ENCODE data around the gene PUM2.
"Not testable (repeated sequence)": the region's sequence is repeated elsewhere in the genome, so short reads cannot be mapped to it uniquely, and the experiment has no call there.

The PUM2 gene

DNA sequence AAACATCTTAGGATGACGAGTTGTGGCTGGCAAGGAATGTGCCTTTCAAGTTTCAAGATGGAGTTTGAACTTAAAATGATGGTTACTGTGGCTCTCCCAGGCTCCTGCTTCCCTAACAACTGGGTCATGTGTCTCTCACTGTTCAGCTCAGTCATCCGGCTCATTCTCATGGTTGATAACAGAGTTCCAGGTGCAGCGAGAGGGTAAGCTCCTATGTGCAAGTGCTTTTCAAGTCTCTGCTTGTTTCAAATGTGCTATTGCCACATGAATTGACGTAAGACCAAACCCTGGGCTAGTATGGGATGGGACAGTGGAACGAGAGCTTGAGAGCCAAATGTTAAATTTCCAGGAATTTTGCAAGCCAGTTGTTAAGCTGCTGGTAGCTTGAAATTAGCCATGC lies 19.5 kb upstream of the PUM2 start:
- Histone ChIP-seq H3K4me3 (no peak overlapping the region), H3K27ac (peak overlapping the region in 2 of 21 experiments; percentile 7 to 38)

DNA sequence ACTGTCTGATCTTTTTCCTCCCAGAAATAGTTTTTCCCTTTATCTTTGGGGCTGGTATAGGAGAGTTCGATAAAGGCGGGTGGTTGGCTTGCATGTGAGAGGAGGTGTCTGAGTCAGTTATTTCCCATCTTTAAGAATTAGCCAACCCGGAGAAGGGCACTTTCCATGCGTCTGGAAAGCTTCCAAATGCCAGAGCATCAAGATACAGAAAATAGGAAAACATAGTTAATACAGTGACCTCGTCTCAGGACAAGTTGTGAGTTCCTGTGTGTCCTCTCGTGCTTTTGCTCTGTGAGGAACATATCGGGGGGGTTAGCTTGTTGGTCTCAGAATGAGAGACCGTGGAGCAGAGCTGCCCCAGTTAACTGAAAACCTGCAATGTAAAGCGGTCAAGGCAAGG lies 18.7 kb upstream of the PUM2 start:
- no peak overlapping the region for H3K4me3 ChIP-seq
- H3K27ac ChIP-seq: peak overlapping the region in 3 of 21 experiments; percentile 5 to 71 (median 28)

- H3K4me3 ChIP-seq: no peak overlapping the region
- peak overlapping the region in 1 of 21 experiments; percentile 71 for H3K27ac ChIP-seq
Observed at GRCh38 chr2:20368706-20369105, 18.1 kb upstream of the PUM2 start.

DNA sequence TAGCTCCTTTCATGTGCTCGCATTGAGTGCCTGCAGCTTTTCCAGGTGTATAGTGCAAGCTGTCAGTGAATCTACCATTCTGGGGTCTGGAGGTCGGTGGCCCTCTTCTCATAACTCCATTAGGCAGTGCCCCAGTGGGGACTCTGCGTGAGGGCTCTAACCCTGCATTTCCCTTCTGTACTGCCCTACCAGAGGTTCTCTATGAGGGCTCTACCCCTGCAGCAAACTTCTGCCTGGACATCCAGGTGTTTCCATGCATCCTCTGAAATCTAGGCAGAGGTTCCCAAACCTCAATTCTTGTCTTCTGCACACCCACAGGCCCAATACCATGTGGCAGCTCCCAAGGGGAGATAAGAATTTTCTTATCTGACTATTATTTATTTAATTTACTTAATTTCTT lies 17.3 kb upstream of the PUM2 start:
- H3K27ac ChIP-seq: peak overlapping the region in 1 of 21 experiments; percentile 37
- not testable (repeated sequence) for H3K4me3 ChIP-seq

- peak overlapping the region in 12 of 21 experiments; percentile 3 to 63 (median 34) for H3K27ac ChIP-seq
Observed at GRCh38 chr2:20366672-20367116, 16.1 kb upstream of the PUM2 start.

GRCh38 chr2:20365249-20365817 lies 14.7 kb upstream of the PUM2 start:
- H3K4me3 ChIP-seq: no peak overlapping the region
- H3K27ac ChIP-seq: peak overlapping the region in 3 of 21 experiments; percentile 3 to 37 (median 6)

More at GRCh38 chr2:20366672-20367116, 16.1 kb upstream of the PUM2 start:
- H3K4me3 ChIP-seq: no peak overlapping the region

- Histone ChIP-seq H3K4me3 (no peak overlapping the region), H3K27ac (no peak overlapping the region)
Observed at GRCh38 chr2:20363578-20363977, 12.9 kb upstream of the PUM2 start.

DNA sequence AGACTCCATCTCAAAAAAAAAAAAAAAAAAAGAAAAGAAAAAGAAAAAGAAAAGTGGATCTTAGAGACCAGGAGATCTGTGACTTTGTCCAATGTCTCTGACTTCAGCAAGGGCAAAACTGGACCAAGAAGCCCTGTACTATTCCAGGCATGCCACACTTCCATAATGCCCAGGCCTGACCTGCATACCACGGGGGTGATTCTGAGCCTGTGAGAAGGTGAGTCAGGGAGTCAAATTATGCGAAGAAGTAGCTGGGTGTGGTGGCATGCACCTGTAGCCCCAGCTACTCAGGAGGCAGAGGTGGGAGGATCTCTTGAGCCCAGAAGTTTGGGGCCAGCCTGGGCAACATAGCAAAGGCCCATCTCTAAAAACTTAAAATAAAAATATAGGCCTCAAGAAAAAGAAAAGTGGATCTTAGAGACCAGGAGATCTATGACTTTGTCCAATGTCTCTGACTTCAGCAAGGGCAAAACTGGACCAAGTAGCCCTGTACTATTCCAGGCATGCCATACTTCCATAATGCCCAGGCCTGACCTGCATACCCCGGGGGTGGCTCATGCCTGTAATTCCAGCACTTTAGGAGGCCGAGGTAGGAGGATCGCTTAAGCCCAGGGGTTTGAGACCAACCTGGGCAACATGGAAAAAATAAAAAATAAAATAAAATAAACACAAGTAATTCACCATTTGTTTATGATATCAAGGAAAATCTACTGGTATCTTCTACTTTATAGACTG lies 12.2 kb upstream of the PUM2 start:
- H3K4me3 ChIP-seq: no peak overlapping the region
- no peak overlapping the region for H3K27ac ChIP-seq

GRCh38 chr2:20361893-20362292 lies 11.2 kb upstream of the PUM2 start:
- no peak overlapping the region for H3K27ac ChIP-seq
- H3K4me3 ChIP-seq: no peak overlapping the region

DNA sequence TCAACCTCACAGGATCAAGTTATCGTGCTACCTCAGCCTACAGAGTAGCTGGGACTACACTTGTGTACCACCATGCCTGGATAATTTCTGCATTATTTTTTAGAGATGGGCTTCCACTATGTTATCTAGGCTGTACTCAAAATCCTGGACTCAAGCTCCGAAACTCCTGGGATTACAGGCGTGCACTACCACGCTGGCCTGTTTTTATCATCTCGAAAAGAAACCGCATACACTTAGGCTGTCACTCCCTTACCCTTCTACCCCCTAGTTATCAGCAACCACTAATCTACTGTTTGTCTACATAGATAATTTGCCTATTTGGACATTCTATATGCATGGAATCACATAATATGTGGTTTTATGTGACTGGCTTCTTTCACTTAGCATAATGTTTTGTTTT lies 8.5 kb upstream of the PUM2 start:
- no peak overlapping the region for H3K27ac ChIP-seq
- H3K4me3 ChIP-seq: no peak overlapping the region

- H3K4me3 ChIP-seq: no peak overlapping the region
- H3K27ac ChIP-seq: peak overlapping the region in 3 of 21 experiments; percentile 7 to 37 (median 11)
Observed at GRCh38 chr2:20357638-20358389, 7.2 kb upstream of the PUM2 start.

GRCh38 chr2:20356042-20356441 lies 5.4 kb upstream of the PUM2 start:
- peak overlapping the region in 8 of 21 experiments; percentile 12 to 69 (median 54) for H3K27ac ChIP-seq
- no peak overlapping the region for H3K4me3 ChIP-seq

DNA sequence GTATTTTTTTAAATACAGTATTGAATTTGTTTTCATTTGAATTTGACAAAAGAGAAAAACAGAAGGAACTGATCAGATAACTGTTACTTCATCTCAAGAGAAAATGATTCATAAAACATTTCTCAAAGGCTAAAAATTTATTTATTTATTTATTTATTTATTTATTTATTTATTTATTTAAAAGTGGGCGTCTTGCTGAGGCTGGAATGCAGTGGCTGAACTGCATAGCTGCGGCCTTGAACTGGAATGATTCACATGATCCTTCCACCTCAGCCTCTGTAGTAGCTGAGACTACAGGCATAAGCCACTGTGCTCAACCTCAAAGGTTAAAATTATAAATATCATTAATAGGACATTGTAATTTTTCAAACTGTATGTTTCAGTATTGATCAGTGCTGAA lies 4.5 kb upstream of the PUM2 start:
- Histone ChIP-seq H3K27ac (peak overlapping the region in 2 of 21 experiments; percentile 50 to 69), H3K4me3 (no peak overlapping the region)

DNA sequence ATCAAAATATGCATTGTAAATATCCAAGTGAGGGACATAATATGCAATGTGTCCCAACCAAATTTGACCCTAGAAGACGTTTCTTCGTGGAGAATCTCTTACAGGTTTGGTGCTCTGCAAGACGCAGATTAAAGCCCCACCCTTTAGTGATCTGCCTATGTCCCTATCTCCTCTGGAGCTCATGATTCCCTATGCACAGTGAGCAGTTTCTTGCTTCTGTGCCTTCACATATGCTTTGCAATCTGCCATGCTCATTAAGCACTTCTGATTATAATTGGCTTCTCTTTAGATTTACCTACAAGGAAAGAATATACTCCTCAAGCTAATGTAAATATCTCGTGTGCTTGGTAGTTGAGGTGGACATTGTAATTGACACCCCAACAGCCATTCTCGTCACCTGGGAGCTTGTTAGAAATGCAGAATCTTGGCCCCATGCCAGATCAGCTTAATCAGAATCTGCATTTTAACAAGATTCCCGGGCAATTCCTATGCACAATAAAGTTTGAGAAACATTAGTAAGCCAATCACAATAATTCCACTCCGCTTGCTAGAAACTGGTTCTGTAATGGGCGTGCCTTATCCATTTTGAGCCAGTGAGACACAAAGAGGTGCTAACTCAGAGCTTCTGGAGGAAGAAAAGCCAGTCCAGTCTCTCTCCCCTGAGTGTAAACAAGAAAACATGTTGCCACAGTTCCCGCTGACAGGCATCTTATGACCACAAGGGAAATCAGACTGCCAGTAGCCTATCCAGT lies 2.8 kb upstream of the PUM2 start:
- no peak overlapping the region for H3K4me3 ChIP-seq
- peak overlapping the region in 14 of 21 experiments; percentile 18 to 98 (median 48) for H3K27ac ChIP-seq

DNA sequence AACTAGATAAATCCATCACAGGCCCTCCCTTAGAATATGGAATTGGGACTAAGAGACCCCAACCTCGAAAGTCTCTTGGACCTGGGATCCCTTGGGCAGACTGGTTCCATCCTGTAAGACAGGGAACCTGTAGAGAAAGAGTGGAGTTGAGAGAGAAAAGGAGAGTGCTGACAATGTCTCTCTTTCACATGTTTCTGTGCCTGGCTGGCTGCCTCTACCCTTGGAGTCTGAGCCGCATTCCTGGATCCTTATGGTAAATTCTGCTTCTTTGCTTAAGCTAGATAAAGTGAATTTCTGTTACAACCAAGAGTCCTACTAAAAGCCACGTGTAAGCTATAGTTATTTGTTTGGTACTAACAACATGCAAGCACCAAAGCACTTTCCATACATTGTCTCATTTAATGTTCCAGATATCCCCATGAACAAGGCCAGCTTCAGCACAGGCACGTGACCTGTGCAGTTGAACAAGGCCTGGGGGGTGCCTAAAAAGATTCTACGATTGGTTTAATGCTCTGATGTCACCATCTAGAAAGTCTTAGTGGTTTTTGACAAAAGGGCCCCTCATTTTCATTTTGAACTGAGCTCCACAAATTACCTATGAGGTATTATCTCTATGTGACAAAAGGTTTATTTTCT lies 2.1 kb upstream of the PUM2 start:
- peak overlapping the region in 16 of 21 experiments; percentile 10 to 99 (median 97) for H3K27ac ChIP-seq
- no peak overlapping the region for H3K4me3 ChIP-seq

GRCh38 chr2:20352230-20352578 lies 1.6 kb upstream of the PUM2 start:
- H3K27ac ChIP-seq: peak overlapping the region in 15 of 21 experiments; percentile 10 to 99 (median 97)
- no peak overlapping the region for H3K4me3 ChIP-seq

DNA sequence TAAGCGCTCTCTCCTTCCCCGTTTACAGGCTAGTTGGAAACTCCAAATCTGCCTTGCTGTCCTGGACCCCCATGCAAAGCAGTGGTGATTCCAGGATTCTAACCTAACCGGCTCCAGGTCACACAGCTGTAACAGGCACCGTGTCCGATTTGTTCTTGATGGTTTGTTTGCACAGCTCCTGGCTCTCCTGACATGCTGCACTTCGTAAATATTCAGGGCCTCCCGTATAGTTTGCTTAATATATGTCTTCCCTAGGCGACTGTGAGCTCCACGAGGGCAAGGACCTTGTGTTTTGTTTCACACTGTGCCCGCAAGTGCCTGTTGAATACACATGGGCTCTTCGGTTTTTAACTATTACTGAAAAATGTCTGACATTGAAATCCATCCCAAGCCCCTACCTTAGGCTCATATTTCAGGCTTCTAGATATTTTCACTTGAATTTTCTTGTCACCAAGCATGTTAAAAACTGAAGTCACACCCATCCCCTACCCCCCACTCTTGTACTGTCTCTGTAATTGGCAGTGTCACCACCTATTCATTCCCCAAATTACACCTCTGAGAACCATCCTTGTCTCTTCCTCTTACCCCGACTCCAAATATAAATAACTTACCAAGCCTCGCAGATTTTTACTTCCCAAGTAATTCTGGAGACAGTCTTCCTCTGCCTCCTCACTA lies 1.0 kb upstream of the PUM2 start:
- peak overlapping the region; percentile 74 to 91 (median 87) for H3K4me3 ChIP-seq

GRCh38 chr2:20350041-20350712 lies 467 bp downstream of the PUM2 start:
- peak overlapping the region; percentile 74 to 91 (median 87) for H3K4me3 ChIP-seq
- peak overlapping the region; percentile 87 to 99 (median 97) for H3K27ac ChIP-seq

More for the DNA sequence above, 1.0 kb upstream of the PUM2 start:
- H3K27ac ChIP-seq: peak overlapping the region in 20 of 21 experiments; percentile 87 to 99 (median 97)
